Kidney (tissue), 14 donors: ENCODE measurements around the gene TMEM154. TPM values are rescaled to one million over a fixed set of nuclear protein-coding genes. Genes with fewer than 3 reads are reported as not detected.

ENCODE experiments used
- DNase-seq, 5 donors: peaks; one replicate each; pipeline ENCODE4 v3.0.0-alpha.2; 2013 to 2020
- FAIRE-seq: peaks from 2 replicates; lab custom pipeline; 2012; peaks lifted over from hg19 to GRCh38; lab: Jason Lieb, UNC
- H3K27ac ChIP-seq, 2 donors: one replicate each; pipeline ENCODE4 v1.7.0; 2013; ENCODE audit warnings: low read depth in 2 of 2, low read length in 2 of 2, inconsistent platforms in 1 of 2
- H3K27me3 ChIP-seq: one replicate; pipeline ENCODE4 v1.7.1; 2013; ENCODE audit warnings: low read length, inconsistent platforms; ENCODE audit not compliant: control insufficient read depth, insufficient read depth
- H3K36me3 ChIP-seq, 3 donors: one replicate each; pipeline versions ENCODE4 v1.7.0 to v1.7.1; 2013; ENCODE audit warnings: low read length in 3 of 3, control low read depth in 1 of 3, inconsistent platforms in 1 of 3; ENCODE audit not compliant: insufficient read depth in 3 of 3, control insufficient read depth in 2 of 3
- H3K4me1 ChIP-seq, 3 donors: one replicate each; pipeline versions ENCODE4 v1.7.0 to v1.7.1; 2013; ENCODE audit warnings: low read length in 3 of 3, inconsistent platforms in 1 of 3, low read depth in 1 of 3; ENCODE audit not compliant: control insufficient read depth in 2 of 3, insufficient read depth in 2 of 3
- H3K4me3 ChIP-seq, 3 donors: one replicate each; pipeline versions ENCODE4 v1.7.0 to v1.8.1; 2013; ENCODE audit warnings: low read length in 3 of 3, control low read depth in 1 of 3, inconsistent platforms in 1 of 3
- H3K9ac ChIP-seq, 3 donors: one replicate each; pipeline versions ENCODE4 v1.7.0 to v1.7.1; 2013; ENCODE audit warnings: low read length in 3 of 3, control low read depth in 1 of 3, inconsistent platforms in 1 of 3
- H3K9me3 ChIP-seq, 3 donors: one replicate each; pipeline versions ENCODE4 v1.7.0 to v1.7.1; 2013; ENCODE audit warnings: low read length in 3 of 3, control low read depth in 1 of 3, inconsistent platforms in 1 of 3; ENCODE audit not compliant: control insufficient read depth in 2 of 3, insufficient read depth in 1 of 3
- intact Hi-C: fragments of 100-400 bp; cut with DNase I; formaldehyde crosslinking; loops from one replicate; pipeline ENCODE4 v1.11.1; 2022
- polyA plus RNA-seq: library from polyadenylated mRNA; stranded (reverse); fragments of 350-450 nt; fragmentation: Illumina TruSeq; extraction: RNeasy Lipid Tissue Mini Kit (QIAGEN cat#74804); gene quantifications from one replicate; pipeline ENCODE4 v1.2.3, GENCODE V29; 2014; ENCODE audit warnings: low read depth, low replicate concordance; ENCODE audit not compliant: insufficient read depth
- total RNA-seq: library from RNA; stranded (reverse); fragmentation: NEBNext Ultra II Directional; extraction: Animal tissue kit (Norgen Biotek cat#: 25700); gene quantifications from one replicate; pipeline ENCODE4 v1.2.1, GENCODE V29; 2021
- TF ChIP-seq, protein P1 (sequence below): IDR thresholded peaks from 3 replicates; pipeline ENCODE4 v1.5.1; 2012; ENCODE audit warnings: mild to moderate bottlenecking, moderate library complexity, borderline replicate concordance; ENCODE audit not compliant: insufficient read depth; ENCODE audit errors: extremely low read depth
- donor health status: control.
- donor health status: control.
- donor health status: control.
- donor health status: control.
- donor health status: control.
- donor health status: DM: yes; HTN: yes; CAD: no.
- donor health status: Normal renal cell carcinoma (clear cell type).

The TMEM154 gene
- total and polyA plus RNA-seq, 2 donors from 2014 or later = 0.09 to 11.0 TPM

GRCh38 chr4:152613841-152614721 lies 65.7 kb downstream of the TMEM154 start:
- TF ChIP-seq, protein P1, sequence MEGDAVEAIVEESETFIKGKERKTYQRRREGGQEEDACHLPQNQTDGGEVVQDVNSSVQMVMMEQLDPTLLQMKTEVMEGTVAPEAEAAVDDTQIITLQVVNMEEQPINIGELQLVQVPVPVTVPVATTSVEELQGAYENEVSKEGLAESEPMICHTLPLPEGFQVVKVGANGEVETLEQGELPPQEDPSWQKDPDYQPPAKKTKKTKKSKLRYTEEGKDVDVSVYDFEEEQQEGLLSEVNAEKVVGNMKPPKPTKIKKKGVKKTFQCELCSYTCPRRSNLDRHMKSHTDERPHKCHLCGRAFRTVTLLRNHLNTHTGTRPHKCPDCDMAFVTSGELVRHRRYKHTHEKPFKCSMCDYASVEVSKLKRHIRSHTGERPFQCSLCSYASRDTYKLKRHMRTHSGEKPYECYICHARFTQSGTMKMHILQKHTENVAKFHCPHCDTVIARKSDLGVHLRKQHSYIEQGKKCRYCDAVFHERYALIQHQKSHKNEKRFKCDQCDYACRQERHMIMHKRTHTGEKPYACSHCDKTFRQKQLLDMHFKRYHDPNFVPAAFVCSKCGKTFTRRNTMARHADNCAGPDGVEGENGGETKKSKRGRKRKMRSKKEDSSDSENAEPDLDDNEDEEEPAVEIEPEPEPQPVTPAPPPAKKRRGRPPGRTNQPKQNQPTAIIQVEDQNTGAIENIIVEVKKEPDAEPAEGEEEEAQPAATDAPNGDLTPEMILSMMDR = no peak
- no peaks in the 10 kb centered on the region for H3K27me3 ChIP-seq
- no peaks in the 10 kb centered on the region for H3K9me3 ChIP-seq
- DNase-seq = no peak
- no peak for FAIRE-seq
- no peak overlapping the region for H3K27ac ChIP-seq
- no peak overlapping the region for H3K4me3 ChIP-seq
- intact Hi-C loops = no loop called here
- H3K9ac ChIP-seq = no peak overlapping the region
- no peaks in the 10 kb centered on the region for H3K36me3 ChIP-seq
- no peaks in the 10 kb centered on the region for H3K4me1 ChIP-seq

- H3K4me1 ChIP-seq = no peaks in the 10 kb centered on the region
- no peak overlapping the region for H3K27ac ChIP-seq
- intact Hi-C loops = no loop called here
- H3K4me3 ChIP-seq = no peak overlapping the region
- no peak for DNase-seq
- H3K27me3 ChIP-seq = no peaks in the 10 kb centered on the region
- TF ChIP-seq, protein P1 = no peak
- H3K36me3 ChIP-seq = no peaks in the 10 kb centered on the region
- no peak overlapping the region for H3K9ac ChIP-seq
- no peaks in the 10 kb centered on the region for H3K9me3 ChIP-seq
- FAIRE-seq = no peak
Measured at GRCh38 chr4:152613351-152613750, 66.4 kb downstream of the TMEM154 start.

DNA sequence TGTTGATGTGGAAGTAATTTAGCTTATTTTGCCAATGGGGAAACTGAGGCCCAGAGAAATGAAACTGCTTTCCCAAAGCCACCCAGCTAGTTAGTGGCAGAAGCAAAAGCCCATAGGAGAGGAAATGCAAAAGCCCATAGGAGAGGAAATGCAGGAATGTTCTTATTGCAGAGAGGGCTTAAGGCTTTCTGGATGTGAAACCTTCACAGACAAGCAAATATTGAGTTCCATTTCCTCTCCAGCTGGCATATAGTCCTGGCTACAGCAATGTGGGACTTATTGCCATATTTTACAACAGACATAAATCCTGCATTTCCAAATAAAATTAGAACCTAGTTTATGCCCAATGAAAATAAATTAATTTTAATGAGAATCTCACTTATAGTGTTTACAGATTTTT lies 69.7 kb downstream of the TMEM154 start:
- H3K9me3 ChIP-seq = no peaks in the 10 kb centered on the region
- DNase-seq (no peak), FAIRE-seq (no peak)
- intact Hi-C loops = no loop called here
- H3K4me3 ChIP-seq = no peak overlapping the region
- no peaks in the 10 kb centered on the region for H3K27me3 ChIP-seq
- H3K4me1 ChIP-seq = no peaks in the 10 kb centered on the region
- no peaks in the 10 kb centered on the region for H3K36me3 ChIP-seq
- TF ChIP-seq, protein P1 = no peak
- no peak overlapping the region for H3K9ac ChIP-seq
- H3K27ac ChIP-seq = no peak overlapping the region
